ENCODE data around the gene TNS3. TPM values are rescaled to one million over a fixed set of nuclear protein-coding genes. Genes with fewer than 3 reads are reported as not detected.

The TNS3 gene
- total RNA-seq, 1 donor from 2014 or later = 92.9 TPM

- H3K79me2 ChIP-seq (ENCODE audit: insufficient read depth, low read length) = peaks cover 17% of the 10 kb centered on the region
Observed at GRCh38 chr7:47313564-47313963, 268.3 kb downstream of the TNS3 start.

GRCh38 chr7:47311891-47312290 lies 270.0 kb downstream of the TNS3 start:
- TF ChIP-seq EZH2 (IDR thresholded peaks at IDR 0.05; ENCODE audit: insufficient read depth, low read length) = no peak
- no peak for TF ChIP-seq CTCF (IDR thresholded peaks at IDR 0.05; ENCODE audit: insufficient read depth, low read depth, low read length)
- Histone ChIP-seq H3K4me3 (ENCODE audit: insufficient read depth, low read depth, low read length) (no peak overlapping the region), H2AFZ (ENCODE audit: low read depth, low read length) (no peak overlapping the region), H3K9me3 (ENCODE audit: insufficient read depth, low read depth, low read length) (no peaks in the 10 kb centered on the region), H4K20me1 (ENCODE audit: insufficient read depth, low read length) (peaks cover 34% of the 10 kb centered on the region), H3K79me2 (ENCODE audit: insufficient read depth, low read length) (peaks cover 13% of the 10 kb centered on the region), H3K4me1 (ENCODE audit: insufficient read depth, low read length) (peaks cover 17% of the 10 kb centered on the region), H3K4me2 (ENCODE audit: low read length) (no peak overlapping the region), H3K36me3 (ENCODE audit: insufficient read depth, low read length) (peaks cover 4% of the 10 kb centered on the region), H3K27me3 (ENCODE audit: insufficient read depth, low read length) (no peaks in the 10 kb centered on the region), H3K27ac (ENCODE audit: low read depth, low read length) (no peak overlapping the region), H3K9ac (ENCODE audit: low read length) (no peak overlapping the region)
- no peaks in the 10 kb centered on the region for H3K27me3 Mint-ChIP-seq (ENCODE audit: low read depth, unreplicated experiment)
- FAIRE-seq (no peak), DNase-seq (ENCODE audit: low read depth) (no peak)
- H3K9me3 Mint-ChIP-seq (ENCODE audit: unreplicated experiment) = no peaks in the 10 kb centered on the region
- no peak overlapping the region for H3K4me3 Mint-ChIP-seq (ENCODE audit: unreplicated experiment)
- peaks cover 32% of the 10 kb centered on the region for H3K36me3 Mint-ChIP-seq (ENCODE audit: low read depth, unreplicated experiment)
- no peak overlapping the region for H3K27ac Mint-ChIP-seq (ENCODE audit: unreplicated experiment)
- H3K4me1 Mint-ChIP-seq (ENCODE audit: low read depth, unreplicated experiment) = peaks cover 28% of the 10 kb centered on the region

More at GRCh38 chr7:47313564-47313963, 268.3 kb downstream of the TNS3 start:
- Mint-ChIP-seq H3K4me1 (ENCODE audit: low read depth, unreplicated experiment) (peaks cover 36% of the 10 kb centered on the region), H3K9me3 (ENCODE audit: unreplicated experiment) (no peaks in the 10 kb centered on the region), H3K4me3 (ENCODE audit: unreplicated experiment) (no peak overlapping the region), H3K36me3 (ENCODE audit: low read depth, unreplicated experiment) (peaks cover 40% of the 10 kb centered on the region), H3K27me3 (ENCODE audit: low read depth, unreplicated experiment) (no peaks in the 10 kb centered on the region), H3K27ac (ENCODE audit: unreplicated experiment) (no peak overlapping the region)
- Histone ChIP-seq H3K4me2 (ENCODE audit: low read length) (no peak overlapping the region), H3K4me1 (ENCODE audit: insufficient read depth, low read length) (peaks cover 17% of the 10 kb centered on the region), H2AFZ (ENCODE audit: low read depth, low read length) (no peak overlapping the region), H3K27ac (ENCODE audit: low read depth, low read length) (no peak overlapping the region), H3K9me3 (ENCODE audit: insufficient read depth, low read depth, low read length) (no peaks in the 10 kb centered on the region), H4K20me1 (ENCODE audit: insufficient read depth, low read length) (peaks cover 41% of the 10 kb centered on the region), H3K36me3 (ENCODE audit: insufficient read depth, low read length) (peaks cover 4% of the 10 kb centered on the region), H3K27me3 (ENCODE audit: insufficient read depth, low read length) (no peaks in the 10 kb centered on the region), H3K9ac (ENCODE audit: low read length) (no peak overlapping the region), H3K4me3 (ENCODE audit: insufficient read depth, low read depth, low read length) (no peak overlapping the region)
- DNase-seq (ENCODE audit: low read depth) (no peak), FAIRE-seq (no peak)
- no peak for TF ChIP-seq CTCF (IDR thresholded peaks at IDR 0.05; ENCODE audit: insufficient read depth, low read depth, low read length)
- no peak for TF ChIP-seq EZH2 (IDR thresholded peaks at IDR 0.05; ENCODE audit: insufficient read depth, low read length)

- FAIRE-seq (no peak), DNase-seq (ENCODE audit: low read depth) (no peak)
- no peaks in the 10 kb centered on the region for H3K9me3 ChIP-seq (ENCODE audit: insufficient read depth, low read depth, low read length)
- H3K4me1 ChIP-seq (ENCODE audit: insufficient read depth, low read length) = peaks cover 9% of the 10 kb centered on the region
- H3K27me3 Mint-ChIP-seq (ENCODE audit: low read depth, unreplicated experiment) = no peaks in the 10 kb centered on the region
- peaks cover 4% of the 10 kb centered on the region for H3K36me3 ChIP-seq (ENCODE audit: insufficient read depth, low read length)
- peaks cover 31% of the 10 kb centered on the region for H4K20me1 ChIP-seq (ENCODE audit: insufficient read depth, low read length)
- H3K9ac ChIP-seq (ENCODE audit: low read length) = no peak overlapping the region
- no peak overlapping the region for H3K27ac Mint-ChIP-seq (ENCODE audit: unreplicated experiment)
- H3K27me3 ChIP-seq (ENCODE audit: insufficient read depth, low read length) = no peaks in the 10 kb centered on the region
- no peak for TF ChIP-seq EZH2 (IDR thresholded peaks at IDR 0.05; ENCODE audit: insufficient read depth, low read length)
- no peak for TF ChIP-seq CTCF (IDR thresholded peaks at IDR 0.05; ENCODE audit: insufficient read depth, low read depth, low read length)
- H2AFZ ChIP-seq (ENCODE audit: low read depth, low read length) = no peak overlapping the region
- no peak overlapping the region for H3K27ac ChIP-seq (ENCODE audit: low read depth, low read length)
- peaks cover 30% of the 10 kb centered on the region for H3K36me3 Mint-ChIP-seq (ENCODE audit: low read depth, unreplicated experiment)
- peaks cover 14% of the 10 kb centered on the region for H3K4me1 Mint-ChIP-seq (ENCODE audit: low read depth, unreplicated experiment)
- H3K4me3 Mint-ChIP-seq (ENCODE audit: unreplicated experiment) = no peak overlapping the region
- H3K4me3 ChIP-seq (ENCODE audit: insufficient read depth, low read depth, low read length) = no peak overlapping the region
- peaks cover 12% of the 10 kb centered on the region for H3K79me2 ChIP-seq (ENCODE audit: insufficient read depth, low read length)
- H3K9me3 Mint-ChIP-seq (ENCODE audit: unreplicated experiment) = no peaks in the 10 kb centered on the region
- no peak overlapping the region for H3K4me2 ChIP-seq (ENCODE audit: low read length)
Observed at GRCh38 chr7:47310020-47310419, 271.9 kb downstream of the TNS3 start.
